ENCODE data around the gene UMODL1. TPM values are rescaled to one million over a fixed set of nuclear protein-coding genes. Genes with fewer than 3 reads are reported as not detected.

UMODL1 gene
- total RNA-seq, 2 experiments from 2014 or later: 7.4 to 12.3 TPM

GRCh38 chr21:42093991-42094421 lies 22.9 kb downstream of the UMODL1 start:
- no peaks in the 10 kb centered on the region for H3K79me2 ChIP-seq (ENCODE audit: insufficient read depth, low read depth, low read length)
- TF ChIP-seq CTCF (conservative IDR thresholded peaks at IDR 0.05; ENCODE audit: low read length) (no peak), EZH2phosphoT487 (IDR thresholded peaks at IDR 0.05; ENCODE audit: borderline replicate concordance, low read depth, low read length) (no peak)
- H3K9me2 ChIP-seq (ENCODE audit: insufficient read depth, low read length): no peaks in the 10 kb centered on the region
- intact Hi-C loops (cut with micrococcal nuclease; ENCODE audit: unreplicated experiment): no loop called here
- ChIA-PET POLR2A (interaction anchor here (0.5 kb wide), 1 partner anchor 15 kb away, joined by 3 read pairs; no protein-coding TSS in a partner anchor), CTCF (ENCODE audit: unreplicated experiment) (no interaction called here)
- H3K27ac ChIP-seq (ENCODE audit: low read depth, low read length, poor library complexity, severe bottlenecking): no peak overlapping the region
- no peaks in the 10 kb centered on the region for H3K36me3 ChIP-seq (ENCODE audit: insufficient read depth, low read length)
- no peak overlapping the region for H2AFZ ChIP-seq (ENCODE audit: low read length)
- no peak overlapping the region for H3K4me3 ChIP-seq (ENCODE audit: low read depth, low read length, poor library complexity, severe bottlenecking)
- H3K9me3 ChIP-seq (ENCODE audit: low read length): no peaks in the 10 kb centered on the region
- no TSS peak for BruUV-seq (replicated peaks)
- DNase-seq (ENCODE audit: low spot score): no peak
- peaks cover 6% of the 10 kb centered on the region for H3K4me1 ChIP-seq (ENCODE audit: insufficient read depth, low read length, poor library complexity, severe bottlenecking)
- no peak overlapping the region for H3K4me2 ChIP-seq (ENCODE audit: low read length)
- no peaks in the 10 kb centered on the region for H4K20me1 ChIP-seq (ENCODE audit: insufficient read depth, low read length)

DNA sequence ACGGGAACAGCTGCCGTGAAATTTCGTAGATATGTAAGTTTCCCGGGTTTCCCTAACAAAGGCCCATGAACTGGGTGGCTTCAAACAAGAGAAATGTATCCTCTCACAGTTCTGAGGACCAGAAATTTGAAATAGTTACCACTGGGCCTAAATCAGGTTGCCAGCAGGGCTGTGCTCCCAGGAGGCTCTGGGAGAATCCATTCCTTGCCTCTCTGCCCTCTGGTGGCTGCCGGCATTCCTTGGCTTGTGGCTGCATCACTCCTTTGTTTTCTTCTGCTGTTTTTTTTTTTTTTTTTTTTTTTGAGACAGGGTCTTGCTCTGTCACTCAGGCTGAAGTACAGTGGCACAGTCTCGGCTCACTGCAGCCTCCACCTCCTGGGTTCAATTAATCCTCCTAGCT lies 23.7 kb downstream of the UMODL1 start:
- no peak for DNase-seq (ENCODE audit: low spot score)
- no peaks in the 10 kb centered on the region for H3K9me3 ChIP-seq (ENCODE audit: low read length)
- no peaks in the 10 kb centered on the region for H3K4me1 ChIP-seq (ENCODE audit: insufficient read depth, low read length, poor library complexity, severe bottlenecking)
- ChIA-PET POLR2A (interaction anchor here (2.0 kb wide), 1 partner anchor 8 kb away, joined by 6 read pairs; no protein-coding TSS in a partner anchor), CTCF (ENCODE audit: unreplicated experiment) (interaction anchor here (1.3 kb wide), 1 partner anchor 13 kb away, joined by 3 read pairs; no protein-coding TSS in a partner anchor)
- intact Hi-C loops (cut with micrococcal nuclease; ENCODE audit: unreplicated experiment): no loop called here
- H3K27ac ChIP-seq (ENCODE audit: low read depth, low read length, poor library complexity, severe bottlenecking): no peak overlapping the region
- H3K4me2 ChIP-seq (ENCODE audit: low read length): no peak overlapping the region
- no peaks in the 10 kb centered on the region for H4K20me1 ChIP-seq (ENCODE audit: insufficient read depth, low read length)
- TF ChIP-seq CTCF (conservative IDR thresholded peaks at IDR 0.05; ENCODE audit: low read length) (no peak), EZH2phosphoT487 (IDR thresholded peaks at IDR 0.05; ENCODE audit: borderline replicate concordance, low read depth, low read length) (no peak)
- no peaks in the 10 kb centered on the region for H3K79me2 ChIP-seq (ENCODE audit: insufficient read depth, low read depth, low read length)
- no peaks in the 10 kb centered on the region for H3K9me2 ChIP-seq (ENCODE audit: insufficient read depth, low read length)
- H3K36me3 ChIP-seq (ENCODE audit: insufficient read depth, low read length): no peaks in the 10 kb centered on the region
- BruUV-seq (replicated peaks): no TSS peak
- H2AFZ ChIP-seq (ENCODE audit: low read length): no peak overlapping the region
- H3K4me3 ChIP-seq (ENCODE audit: low read depth, low read length, poor library complexity, severe bottlenecking): no peak overlapping the region

DNA sequence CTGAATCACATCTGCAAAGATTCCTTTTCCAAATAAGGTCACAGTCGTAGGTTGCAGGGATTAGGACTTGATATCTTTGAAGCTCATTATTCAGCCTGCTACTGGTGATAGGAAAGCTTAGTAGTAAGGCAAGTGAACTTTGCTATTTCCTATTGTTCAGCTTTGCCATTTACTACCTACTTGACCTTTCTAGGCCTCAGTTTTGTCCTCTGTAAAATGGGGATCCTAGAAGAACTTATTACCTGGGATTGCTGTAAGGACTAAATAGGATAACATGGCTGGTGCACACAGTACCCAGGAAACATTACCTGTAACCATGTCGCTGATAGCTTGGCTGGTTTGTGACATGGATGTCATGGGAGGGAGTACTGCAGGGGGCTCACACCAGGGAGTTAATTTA lies 24.5 kb downstream of the UMODL1 start:
- no peak overlapping the region for H3K4me2 ChIP-seq (ENCODE audit: low read length)
- CTCF ChIA-PET (ENCODE audit: unreplicated experiment): interaction anchor here (1.3 kb wide), 1 partner anchor 12 kb away, joined by 3 read pairs; no protein-coding TSS in a partner anchor
- no TSS peak for BruUV-seq (replicated peaks)
- H3K9me2 ChIP-seq (ENCODE audit: insufficient read depth, low read length): no peaks in the 10 kb centered on the region
- H3K4me3 ChIP-seq (ENCODE audit: low read depth, low read length, poor library complexity, severe bottlenecking): no peak overlapping the region
- H3K4me1 ChIP-seq (ENCODE audit: insufficient read depth, low read length, poor library complexity, severe bottlenecking): no peaks in the 10 kb centered on the region
- no peak overlapping the region for H3K27ac ChIP-seq (ENCODE audit: low read depth, low read length, poor library complexity, severe bottlenecking)
- H2AFZ ChIP-seq (ENCODE audit: low read length): no peak overlapping the region
- no peaks in the 10 kb centered on the region for H3K9me3 ChIP-seq (ENCODE audit: low read length)
- no peaks in the 10 kb centered on the region for H4K20me1 ChIP-seq (ENCODE audit: insufficient read depth, low read length)
- TF ChIP-seq CTCF (conservative IDR thresholded peaks at IDR 0.05; ENCODE audit: low read length) (no peak), EZH2phosphoT487 (IDR thresholded peaks at IDR 0.05; ENCODE audit: borderline replicate concordance, low read depth, low read length) (no peak)
- no peaks in the 10 kb centered on the region for H3K36me3 ChIP-seq (ENCODE audit: insufficient read depth, low read length)
- DNase-seq (ENCODE audit: low spot score): no peak
- intact Hi-C loops (cut with micrococcal nuclease; ENCODE audit: unreplicated experiment): no loop called here
- POLR2A ChIA-PET: interaction anchor here (2.0 kb wide), 1 partner anchor 9 kb away, joined by 6 read pairs; no protein-coding TSS in a partner anchor
- H3K79me2 ChIP-seq (ENCODE audit: insufficient read depth, low read depth, low read length): no peaks in the 10 kb centered on the region

Data from OCI-LY7 (cell line).